Brain microvascular endothelial cell (primary cell): ENCODE results near the gene ADH7.
"Not testable (repeated sequence)": the region's sequence is repeated elsewhere in the genome, so short reads cannot be mapped to it uniquely, and the experiment has no call there.

ENCODE experiments used
- DNase-seq: peaks from one replicate; pipeline ENCODE4 v3.0.0-alpha.2; 2020
- H3K27ac ChIP-seq: fragments of 250-450 bp; sonication (Bioruptor Pico); 2 replicates; pipeline ENCODE4 v1.5.1; 2020; ENCODE audit warnings: mild to moderate bottlenecking, moderate library complexity
- H3K27me3 ChIP-seq: fragments of 250-450 bp; sonication (Bioruptor Pico); replicated peaks from 2 replicates; pipeline ENCODE4 v1.5.1; 2020; ENCODE audit warnings: mild to moderate bottlenecking
- H3K36me3 ChIP-seq: fragments of 250-450 bp; sonication (Bioruptor Pico); replicated peaks from 2 replicates; pipeline ENCODE4 v1.5.1; 2020; ENCODE audit warnings: mild to moderate bottlenecking
- H3K4me3 ChIP-seq: 2 replicates; pipeline ENCODE4 v1.5.1; 2011; ENCODE audit warnings: low read depth, mild to moderate bottlenecking, control low read depth, low read length, moderate library complexity
- CTCF ChIP-seq: IDR thresholded peaks from 2 replicates; pipeline ENCODE4 v1.5.1; 2011; ENCODE audit warnings: low read depth, mild to moderate bottlenecking, moderate library complexity, low read length, control low read depth, inconsistent platforms; ENCODE audit errors: missing control alignments
- in situ Hi-C: cut with HindIII; loops from 2 replicates; pipeline ENCODE4 v1.10.0; 2017; ENCODE audit warnings: low sequenced_read_pairs, low pct_ligation_motif_present

The ADH7 gene

DNA sequence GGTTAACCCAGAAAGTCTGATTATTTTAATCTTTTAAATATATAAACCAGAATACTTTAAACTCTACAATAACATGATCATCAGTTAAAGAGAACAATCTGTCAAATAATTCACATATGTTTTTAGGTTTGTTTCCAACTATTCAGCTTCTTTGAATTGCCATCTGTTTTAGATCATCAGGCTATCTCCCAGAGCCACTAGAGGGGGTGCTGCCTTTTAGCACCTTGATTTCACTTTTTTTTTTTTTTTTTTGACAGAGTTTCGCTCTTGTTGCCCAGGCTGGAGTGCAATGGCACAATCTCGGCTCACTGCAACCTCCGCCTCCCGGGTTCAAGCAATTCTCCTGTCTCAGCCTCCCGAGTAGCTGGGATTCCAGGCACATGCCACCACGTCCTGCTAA, 57.8 kb downstream of the ADH7 start:
- H3K27me3 ChIP-seq, H3K27ac ChIP-seq, H3K36me3 ChIP-seq, H3K4me3 ChIP-seq, in situ Hi-C loops: not testable (repeated sequence)
- peak; percentile 70 for TF ChIP-seq CTCF
- peak; percentile 14 for DNase-seq

DNA sequence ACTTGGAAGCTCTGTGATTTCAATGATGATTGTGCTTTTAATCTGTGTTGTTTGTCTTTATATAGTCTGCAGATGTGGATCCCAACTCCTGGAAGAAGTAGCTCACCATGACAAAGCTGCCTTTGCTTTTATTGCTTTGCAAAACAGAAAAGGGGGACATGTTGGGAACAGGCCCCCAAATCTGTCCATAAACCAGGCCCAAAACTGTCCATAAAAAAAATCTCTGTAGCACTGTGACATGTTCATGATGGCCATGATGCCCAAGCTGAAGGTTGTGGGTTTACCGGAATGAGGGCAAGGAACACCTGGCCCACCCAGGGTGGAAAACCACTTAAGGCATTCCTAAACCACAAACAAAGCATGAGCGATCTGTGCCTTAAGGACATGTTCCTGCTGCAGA, 62.7 kb downstream of the ADH7 start:
- H3K36me3 ChIP-seq, DNase-seq, H3K27ac ChIP-seq, in situ Hi-C loops, H3K4me3 ChIP-seq, H3K27me3 ChIP-seq: not testable (repeated sequence)

DNA sequence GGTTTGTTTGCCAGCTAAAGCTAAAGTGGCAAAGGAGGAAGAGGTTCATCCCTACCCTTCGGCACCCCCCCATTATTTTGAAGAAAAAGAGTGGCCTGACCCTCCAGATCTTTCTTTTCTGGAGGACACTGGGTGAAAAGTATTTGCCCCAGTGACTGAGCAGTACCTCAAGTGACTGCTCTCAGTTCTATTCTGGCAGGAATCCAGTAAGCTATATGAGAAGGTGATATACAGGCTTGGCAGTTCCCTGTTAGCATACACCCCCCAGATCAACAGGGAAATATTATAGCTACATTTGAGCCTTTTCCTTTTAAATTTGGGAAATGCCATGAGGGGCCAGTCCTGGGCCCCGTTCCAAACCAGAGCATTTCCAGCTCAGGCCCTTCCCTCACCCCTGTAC, 67.3 kb downstream of the ADH7 start:
- in situ Hi-C loops, H3K4me3 ChIP-seq, H3K36me3 ChIP-seq, H3K27ac ChIP-seq, DNase-seq, H3K27me3 ChIP-seq: not testable (repeated sequence)

- H3K27ac ChIP-seq, result no peak overlapping the region
- no peak for DNase-seq
- H3K36me3 ChIP-seq, result no peaks in the 10 kb centered on the region
- no peak overlapping the region for H3K4me3 ChIP-seq
- no peak for TF ChIP-seq CTCF
- in situ Hi-C loops, result no loop called here
- no peaks in the 10 kb centered on the region for H3K27me3 ChIP-seq
Observed at GRCh38 chr4:99366491-99366890, 68.7 kb downstream of the ADH7 start.

DNA sequence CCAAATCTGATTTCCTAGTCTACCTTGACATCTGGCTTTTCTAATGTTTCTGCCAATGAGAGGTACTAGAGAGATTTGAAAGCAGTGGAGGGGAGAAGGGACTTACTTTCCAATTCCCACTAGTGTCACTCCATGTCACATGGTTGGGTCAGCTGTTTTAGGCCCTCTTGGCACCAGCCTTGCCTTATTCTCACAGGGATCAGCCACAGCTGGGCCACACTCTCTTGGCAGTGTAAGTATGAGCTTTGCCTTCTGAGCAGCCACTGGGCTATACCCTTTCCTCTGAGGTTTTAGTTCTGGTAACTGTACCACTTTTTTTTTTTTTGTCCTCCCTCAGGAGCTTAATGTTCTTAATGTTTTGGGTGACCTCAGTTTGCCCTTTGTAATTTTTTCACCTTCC, 72.4 kb downstream of the ADH7 start:
- Histone ChIP-seq H3K27me3 (no peaks in the 10 kb centered on the region), H3K27ac (no peak overlapping the region), H3K4me3 (no peak overlapping the region), H3K36me3 (no peaks in the 10 kb centered on the region)
- in situ Hi-C loops, result no loop called here
- DNase-seq, result no peak
- TF ChIP-seq CTCF, result no peak
